HUDEP-2 (cell line): ENCODE data around the gene STON2.

Experiments used
- DNase-seq, 76 experiments: peaks; one replicate each; lab custom pipeline; 2025; ENCODE audit not compliant: unreplicated experiment in 76 of 76; lab: John Stamatoyannopoulos, UW

The STON2 gene

DNA sequence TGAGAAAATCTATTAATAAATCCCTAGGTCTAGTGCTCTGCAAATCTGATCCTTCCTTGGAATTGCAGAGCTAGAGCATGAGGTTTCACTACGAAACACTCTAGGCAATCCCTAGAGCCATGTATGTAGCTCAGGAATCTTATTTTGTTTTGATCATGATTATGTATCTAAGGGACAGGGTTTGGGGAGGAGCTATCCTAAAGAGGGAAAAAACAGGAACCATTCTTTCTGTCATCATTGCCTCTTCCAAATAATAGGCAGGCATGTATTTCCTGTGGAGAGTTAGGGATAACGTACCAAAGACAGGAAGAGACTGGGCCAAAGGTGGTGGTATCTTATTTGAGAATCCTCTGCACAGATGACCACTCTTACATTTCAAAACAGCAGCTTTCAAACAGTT, 90.6 kb downstream of the STON2 start:
- DNase-seq = no peak

DNA sequence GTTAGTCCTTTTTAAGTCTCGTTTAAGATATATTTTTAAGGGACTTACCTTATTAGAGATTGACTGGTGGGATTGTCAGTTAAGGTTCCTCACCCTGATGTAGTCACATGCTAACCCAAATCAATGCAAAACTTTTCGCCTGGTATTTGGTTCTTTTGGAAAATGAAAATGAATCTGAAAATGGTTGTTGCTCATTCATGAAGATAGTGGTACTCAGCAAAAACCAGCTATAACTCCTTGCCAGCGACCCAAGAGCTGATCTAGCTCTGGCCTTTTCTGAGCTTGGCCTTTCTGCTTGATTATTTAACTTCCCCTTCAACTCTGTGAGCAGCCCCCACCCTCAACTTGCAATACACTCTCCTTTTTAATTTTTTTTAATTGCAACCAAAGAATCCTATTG, 94.4 kb downstream of the STON2 start:
- no peak for DNase-seq

DNA sequence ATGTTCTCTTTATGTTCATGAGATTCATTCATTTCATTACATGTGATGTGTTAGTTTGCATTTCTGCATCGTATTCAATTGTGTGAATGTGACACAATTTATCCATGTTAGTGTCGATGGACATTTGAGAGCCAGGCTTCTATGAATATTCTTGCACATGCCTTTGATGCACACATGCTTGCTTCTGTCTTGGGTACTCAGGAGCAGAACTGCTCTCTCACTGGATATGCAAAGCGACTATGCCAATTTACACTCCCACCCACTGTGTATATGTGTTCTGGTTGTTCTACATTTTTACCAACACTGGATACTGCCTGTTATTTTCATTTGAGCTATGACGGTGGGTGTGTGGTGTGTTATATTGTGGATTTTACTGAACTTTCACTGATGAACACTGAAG, 95.1 kb downstream of the STON2 start:
- DNase-seq = no peak

DNA sequence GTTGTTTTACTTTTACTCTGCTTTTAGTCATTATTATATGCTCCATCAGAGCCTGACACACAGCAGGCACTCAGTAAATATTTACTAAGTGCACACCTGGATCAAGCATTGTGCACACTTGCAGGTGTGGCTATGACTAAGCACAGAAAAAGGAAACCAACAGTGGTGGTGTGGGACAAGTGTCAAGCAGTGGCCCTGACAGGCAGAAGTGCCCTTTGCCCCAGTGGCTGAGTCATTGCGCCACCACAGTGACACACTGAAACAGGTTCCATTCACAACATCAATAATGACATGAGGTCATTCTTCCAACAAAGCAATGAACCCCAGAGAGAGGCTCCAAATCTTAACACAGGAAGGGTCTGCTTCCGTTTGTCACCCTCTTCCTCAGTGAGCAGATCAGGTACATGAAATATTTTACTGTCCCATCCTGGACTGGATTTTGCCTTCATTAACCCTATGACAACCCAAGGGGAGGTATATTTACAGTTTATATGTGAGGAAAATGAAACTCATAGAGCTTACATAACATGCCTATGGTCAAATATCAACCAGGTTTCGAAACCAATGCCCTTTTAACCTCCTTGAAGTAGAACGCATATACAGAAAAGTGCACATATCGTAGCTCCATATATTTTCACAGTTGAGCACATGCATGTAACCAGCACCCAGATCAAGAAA, 96.7 kb downstream of the STON2 start:
- peak in 25 of 76 experiments; percentile 2 to 64 (median 25) for DNase-seq

DNA sequence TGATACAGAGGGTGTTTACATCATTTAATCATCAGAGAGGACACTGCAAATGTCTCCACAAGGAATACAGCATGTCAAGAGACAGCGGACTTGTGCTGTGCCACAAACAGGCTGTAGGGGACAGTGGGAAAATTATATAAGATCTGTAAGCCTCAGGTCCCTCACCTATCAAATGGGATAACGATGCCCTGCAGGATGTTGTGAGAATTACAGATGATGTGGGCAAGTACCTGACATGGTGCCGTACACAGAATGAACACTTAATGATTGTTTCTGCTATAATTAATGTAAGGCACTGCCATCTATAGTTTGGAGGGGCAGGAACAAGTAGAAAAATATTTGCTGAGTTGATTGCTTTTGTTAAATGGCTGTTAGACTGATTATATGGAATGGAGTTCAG, 97.5 kb downstream of the STON2 start:
- peak in 1 of 76 experiments; percentile 28 for DNase-seq

DNA sequence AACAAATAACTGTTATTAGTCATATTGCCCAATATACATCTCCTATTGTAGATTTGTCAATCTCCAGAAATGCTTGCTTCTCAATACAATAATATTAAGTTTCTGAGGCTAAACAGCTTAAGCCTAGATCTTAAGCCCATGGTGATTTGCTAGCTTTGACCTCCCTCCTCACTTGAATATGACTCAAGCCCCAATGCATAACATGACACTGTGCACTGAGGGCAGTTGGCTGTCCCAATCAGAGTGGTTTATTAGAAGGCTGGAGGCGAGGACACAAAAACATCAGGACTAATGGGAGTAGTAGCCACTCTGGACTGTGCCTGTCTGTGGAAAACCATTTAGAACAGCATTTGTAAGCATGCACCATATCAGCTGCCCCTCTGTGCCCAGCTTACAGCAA, 98.3 kb downstream of the STON2 start:
- no peak for DNase-seq

DNA sequence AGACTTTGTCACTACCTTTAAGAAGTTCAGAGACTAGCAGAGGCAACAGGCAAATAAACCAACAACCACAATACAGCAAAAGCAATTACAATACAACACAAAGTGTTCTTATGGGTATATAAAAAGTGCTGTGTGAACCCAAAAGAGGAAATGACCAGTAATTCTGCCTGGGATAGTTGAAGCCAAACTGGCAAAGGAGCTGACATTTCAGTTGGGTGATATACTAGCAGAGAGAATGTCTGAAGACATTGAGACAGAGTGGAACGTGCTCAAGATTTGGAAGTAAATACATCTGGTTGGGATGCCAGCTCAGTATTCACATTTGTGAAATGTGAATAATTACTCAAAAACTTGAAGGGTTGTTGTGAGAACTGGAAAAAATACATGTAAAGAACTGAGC, 98.8 kb downstream of the STON2 start:
- DNase-seq = no peak

DNA sequence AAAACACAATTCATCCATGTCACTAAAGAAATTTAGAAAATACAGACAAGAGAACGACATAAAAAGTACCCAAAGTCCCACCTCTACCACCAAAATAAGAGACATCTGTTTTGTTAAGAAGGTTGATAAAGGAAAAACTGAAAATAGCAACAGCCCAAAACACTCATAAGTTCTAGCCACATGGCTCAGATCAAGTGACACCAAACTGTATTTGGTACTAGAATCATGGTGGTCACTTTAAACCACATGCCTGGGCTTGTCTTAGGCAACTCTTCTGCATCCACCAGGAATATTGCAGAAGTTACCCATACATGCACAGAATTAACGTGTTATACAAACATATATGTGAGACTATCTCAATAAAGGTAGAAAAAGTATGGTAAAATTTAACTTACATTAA, 101.2 kb downstream of the STON2 start:
- DNase-seq = no peak

DNA sequence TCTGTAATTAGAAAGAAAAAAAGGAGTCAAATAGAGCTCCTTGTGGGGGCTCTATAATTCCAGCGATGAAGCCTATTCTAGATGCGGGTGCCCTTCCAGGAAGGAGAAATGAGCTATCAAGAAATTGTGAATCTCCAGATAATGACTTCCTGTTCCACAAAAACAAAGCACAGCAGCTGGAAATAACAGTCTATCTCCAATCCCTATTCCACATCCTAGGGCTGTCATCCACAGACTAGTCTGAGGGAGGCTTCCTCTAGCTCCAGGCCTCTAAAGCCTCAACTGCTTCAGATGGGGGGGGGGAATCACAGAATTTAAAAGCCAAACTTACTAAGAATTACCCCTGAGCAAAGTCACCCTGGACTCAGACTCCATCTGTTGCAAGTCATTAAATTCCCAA, 102.0 kb downstream of the STON2 start:
- DNase-seq = no peak

DNA sequence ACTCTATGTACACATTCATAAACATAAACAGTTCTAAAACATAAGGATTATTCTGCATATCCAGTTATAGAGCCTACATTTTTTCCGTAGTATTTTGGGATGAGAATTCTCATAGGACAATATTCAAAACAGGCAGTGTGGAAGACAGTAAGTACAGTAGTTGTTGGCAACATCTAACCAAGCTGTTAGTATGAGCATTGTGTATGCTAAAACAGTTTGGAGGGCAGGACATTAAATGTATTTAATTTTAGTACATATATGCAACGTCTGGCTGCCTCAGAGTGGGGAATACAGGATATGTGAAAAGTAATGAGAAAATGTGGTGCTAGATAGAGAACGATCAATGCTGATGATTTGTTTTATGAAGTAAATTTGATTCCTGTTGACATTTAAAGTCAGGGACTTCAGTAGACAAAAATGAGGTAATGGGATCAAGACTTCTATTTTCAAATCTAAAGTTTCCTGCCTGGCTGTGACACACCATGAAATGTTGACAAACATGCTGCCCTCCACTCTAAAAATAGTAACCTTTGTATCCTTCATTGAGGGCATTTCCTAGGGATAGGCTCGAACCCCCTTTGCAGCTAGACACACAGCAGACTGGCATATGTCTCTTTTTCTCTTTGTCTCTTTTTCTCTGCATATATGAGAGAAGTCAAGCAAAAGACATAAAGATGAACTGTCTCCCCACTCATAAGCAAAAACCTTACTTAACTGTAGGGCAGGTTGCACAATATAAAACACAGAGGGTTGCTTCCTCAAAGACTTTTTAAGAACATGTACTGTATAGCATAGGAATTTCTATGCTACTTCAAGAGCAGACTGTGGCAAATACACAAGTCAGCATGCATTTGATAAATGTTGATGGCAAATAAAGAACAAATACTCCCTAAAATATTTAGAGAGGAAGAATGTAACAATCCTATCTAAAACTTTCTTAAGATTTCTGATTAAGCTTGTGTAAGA, 103.9 kb downstream of the STON2 start:
- no peak for DNase-seq

DNA sequence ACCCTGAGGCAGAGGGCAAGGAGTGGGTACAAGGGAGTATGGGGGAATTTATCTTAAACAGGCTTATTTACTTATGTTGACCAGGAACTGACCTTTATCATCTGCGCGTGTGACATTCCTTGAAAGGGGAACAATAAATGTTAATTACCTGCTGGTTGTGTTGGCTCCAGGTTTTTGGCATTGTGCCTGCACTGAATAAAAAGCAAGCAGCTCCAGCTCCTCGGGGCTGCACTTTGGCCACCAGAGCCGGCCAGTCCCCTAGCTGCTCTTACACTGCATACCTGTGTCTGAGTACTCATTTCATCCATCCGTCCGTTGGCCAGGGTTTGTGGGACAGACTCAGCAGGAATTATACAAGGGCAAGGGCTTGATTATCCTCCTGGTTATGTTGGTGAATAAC, 110.6 kb downstream of the STON2 start:
- no peak for DNase-seq

DNA sequence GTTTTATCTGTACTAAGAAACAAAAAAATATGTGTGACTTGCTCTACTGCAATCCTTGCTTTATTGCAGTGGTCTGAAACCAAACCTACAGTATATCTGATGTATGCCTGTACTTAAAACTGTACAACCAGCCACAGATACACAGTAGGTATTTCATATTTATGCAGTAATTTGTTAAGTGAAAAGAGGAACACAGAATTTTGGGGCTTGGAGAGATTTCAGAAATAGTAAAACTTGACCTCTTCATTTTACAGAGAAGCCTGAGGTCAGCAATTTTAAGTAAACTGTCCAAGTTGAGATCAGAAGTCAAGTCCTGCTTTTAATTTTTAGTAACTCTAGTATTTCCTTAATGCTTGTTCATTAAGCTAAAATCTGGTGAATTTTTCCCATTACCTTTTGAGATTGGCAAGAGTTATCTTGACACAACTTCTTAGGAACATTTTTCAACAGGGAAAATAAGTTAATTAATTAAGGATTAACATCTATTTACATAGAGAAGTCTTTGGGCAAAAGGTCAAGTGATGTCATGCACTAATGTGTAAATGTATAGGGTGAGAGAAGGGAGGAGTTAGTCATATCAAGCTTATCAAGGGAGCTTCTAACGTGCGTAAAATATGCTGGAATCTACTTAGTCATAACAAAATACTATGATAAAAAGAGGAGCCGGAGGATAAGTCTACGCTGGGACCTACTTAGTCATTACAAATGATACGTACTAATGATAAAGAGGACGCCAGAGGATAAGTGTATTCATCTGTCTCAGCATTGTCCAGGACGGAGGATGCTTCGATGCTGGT, 113.4 kb downstream of the STON2 start:
- DNase-seq = no peak

DNA sequence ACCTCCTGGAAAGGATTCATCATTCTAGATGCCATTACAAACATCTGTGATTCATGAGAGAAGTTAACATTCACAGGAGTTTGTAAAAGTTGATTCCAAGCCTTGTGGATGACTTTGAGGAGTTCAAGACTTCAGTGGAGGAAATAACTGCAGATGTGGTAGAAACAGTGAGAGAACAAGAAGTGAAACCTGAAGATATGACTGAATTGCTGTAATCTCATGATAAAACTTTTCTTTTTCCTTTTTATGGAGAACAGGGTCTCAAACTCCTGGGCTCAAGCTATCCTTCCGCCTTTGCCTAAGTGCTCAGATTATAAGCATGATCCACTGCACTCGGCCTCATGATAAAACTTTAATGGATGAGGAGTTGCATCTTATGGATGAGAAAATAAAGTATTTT, 114.9 kb downstream of the STON2 start:
- DNase-seq = no peak

DNA sequence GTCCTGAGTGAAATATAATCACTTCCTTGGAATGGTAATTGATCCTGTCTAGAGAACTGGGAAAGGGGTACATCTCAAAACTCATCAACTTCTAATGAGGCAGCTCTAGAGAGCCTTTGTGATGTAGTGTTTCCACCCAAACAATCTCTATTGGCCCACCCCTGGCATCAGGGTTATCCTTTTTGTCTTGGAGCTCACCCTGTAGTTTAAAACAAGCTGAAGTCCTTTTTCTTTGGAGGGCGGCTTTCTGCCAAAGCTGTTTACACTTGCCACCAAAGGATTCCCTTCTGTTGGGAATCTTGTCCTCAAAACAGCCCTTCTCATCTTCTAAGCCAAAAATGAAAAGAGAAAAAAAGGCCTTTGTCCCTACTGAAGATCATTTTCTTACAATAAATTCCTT, 118.8 kb downstream of the STON2 start:
- no peak for DNase-seq

DNA sequence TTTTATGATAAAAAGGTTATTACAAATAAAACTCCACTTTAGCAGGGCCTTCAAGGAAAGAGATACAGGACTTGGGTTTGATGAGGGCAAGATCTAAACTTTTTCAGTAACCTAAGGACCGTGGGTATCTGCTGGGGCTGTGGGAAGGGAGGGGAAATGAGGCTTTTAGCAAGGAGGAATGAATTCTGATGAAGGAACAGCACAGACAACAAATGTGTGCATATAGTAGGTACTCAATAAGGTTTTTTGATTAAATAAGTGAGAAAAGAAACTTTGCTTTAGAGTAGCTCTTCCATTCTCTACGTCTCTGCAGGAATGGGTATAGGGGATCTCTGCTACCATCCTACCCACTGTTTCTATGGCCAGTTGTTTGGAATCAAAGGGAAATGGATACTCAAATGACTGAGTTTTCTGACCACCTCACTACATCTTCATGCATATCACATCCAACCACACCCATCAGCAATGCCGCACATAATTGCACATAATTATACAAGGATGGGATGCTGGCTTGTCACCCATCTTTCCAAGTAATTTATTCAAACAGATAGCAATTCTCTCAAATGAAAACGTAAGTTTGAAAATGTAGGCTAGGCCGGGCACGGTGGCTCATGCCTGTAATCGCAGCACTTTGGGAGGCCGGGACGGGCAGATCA, 119.9 kb downstream of the STON2 start:
- DNase-seq = no peak

DNA sequence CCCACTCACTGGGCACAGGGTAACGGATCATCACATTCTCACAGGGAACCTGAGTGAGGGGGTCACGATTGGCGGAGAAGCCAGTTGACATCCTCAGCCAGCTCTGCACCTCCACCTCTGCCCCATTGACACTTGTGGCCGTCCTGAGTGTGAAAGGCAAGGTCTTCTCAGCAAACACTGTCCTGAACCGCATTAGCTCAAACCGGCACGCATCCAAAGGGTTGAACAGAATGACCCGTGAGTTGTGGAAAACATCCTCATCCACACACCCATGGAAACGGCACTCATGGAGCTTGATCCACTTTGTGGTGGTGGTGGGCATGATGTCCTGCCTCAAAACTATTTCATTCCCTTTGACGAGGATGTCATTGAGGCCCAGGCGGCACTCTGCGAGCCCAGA, 123.0 kb downstream of the STON2 start:
- no peak for DNase-seq

DNA sequence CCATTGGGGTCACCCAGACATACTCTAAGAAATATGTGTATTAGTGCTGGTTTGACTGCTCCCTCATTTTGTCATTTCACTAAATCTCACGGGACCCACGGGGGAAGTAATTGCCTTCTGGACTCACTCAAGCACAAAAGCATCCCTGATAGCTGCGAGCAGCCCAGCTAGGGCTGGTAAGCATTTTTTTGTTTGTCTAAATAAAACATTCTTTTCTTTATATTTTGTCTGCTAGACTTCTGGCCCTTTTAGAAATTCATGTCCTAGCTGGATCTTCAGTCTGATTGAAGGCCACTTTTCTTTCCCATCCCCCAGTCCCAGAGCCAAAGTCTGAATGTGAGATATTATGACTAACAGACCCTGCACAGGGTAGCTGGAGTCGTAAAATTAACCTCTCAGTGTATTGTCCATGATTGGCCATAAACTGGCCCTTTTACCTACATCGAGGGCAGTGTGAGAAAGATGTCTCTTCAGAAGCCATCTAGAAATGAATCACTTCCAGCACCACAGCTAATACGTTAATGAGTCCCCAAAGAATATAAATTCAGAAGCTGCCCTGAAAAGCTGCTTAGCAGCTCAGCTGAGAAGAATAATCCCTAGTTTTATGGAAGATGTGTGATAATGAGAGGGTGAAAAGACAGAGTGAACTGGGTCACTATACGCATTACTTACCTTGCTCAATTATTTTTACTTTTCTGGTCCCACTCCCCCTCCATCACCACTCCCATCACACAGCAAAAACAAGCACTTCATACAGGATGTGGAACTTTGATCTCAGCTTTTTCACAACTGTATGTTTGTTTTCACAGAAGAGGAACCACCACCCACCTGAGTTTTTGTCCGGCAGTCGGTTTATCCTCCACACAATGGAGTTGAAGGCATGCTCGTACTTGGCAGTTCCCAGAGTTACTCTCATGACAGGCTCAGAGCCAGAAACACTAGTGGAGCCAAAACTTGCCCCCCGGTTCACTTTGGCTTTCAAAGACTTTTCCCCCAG, 123.8 kb downstream of the STON2 start:
- DNase-seq = no peak

DNA sequence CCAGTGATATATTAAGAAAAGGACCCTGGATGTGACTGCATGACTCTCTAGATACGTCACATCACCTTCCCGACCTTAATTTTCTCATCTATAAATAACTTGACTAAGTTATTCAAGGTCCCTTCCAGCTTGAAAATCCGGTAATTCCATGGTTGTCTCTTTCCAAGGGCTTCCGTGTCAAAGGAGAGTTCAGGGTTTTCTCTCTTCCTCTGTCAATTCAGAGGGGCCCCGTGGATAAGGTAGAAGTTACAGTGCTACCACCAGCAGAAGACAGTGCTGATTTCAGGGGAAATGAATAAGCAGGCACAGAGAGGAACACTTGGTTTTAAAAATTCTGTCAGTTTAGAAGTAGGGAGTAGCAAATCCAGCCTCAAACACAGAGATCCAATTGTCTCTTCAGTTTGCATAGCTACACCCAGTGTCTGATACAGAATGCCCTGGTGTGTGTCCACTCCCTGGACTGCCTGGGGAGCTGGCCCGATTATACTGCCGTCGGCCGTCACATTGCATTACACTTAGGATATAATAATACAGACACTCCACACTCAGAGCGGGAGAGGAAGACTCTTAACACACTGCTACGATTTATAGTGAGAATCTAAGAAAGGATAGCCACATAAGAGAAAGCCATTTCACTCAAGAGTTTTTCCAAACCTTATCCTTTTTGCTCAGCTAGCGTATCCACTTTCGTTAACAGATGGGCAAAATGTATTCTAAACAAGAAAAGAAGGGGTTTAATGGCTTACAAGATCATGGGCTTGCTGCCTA, 124.6 kb downstream of the STON2 start:
- no peak for DNase-seq
